SK-N-SH treated with all-trans-retinoic acid at 6 μM for 48 hours (cell line): ENCODE data around the gene HCN2.

Source experiments
- ATAC-seq: fragments of 200-7000 bp; cut with Tn5 transposase; 3 replicates; pipeline ENCODE4 v1.9.1; 2020; ENCODE audit warnings: mild to moderate bottlenecking, moderate library complexity
- ARNTL ChIP-seq: fragments of 450-650 bp; formaldehyde crosslinking; IDR thresholded peaks from 2 replicates; pipeline ENCODE4 v1.5.0; 2020; ENCODE audit warnings: low read depth, mild to moderate bottlenecking, moderate library complexity, borderline replicate concordance
- BACH2 ChIP-seq: fragments of 250-450 bp; sonication (Bioruptor Pico); IDR thresholded peaks from 2 replicates; pipeline ENCODE4 v1.9.0; 2021; ENCODE audit warnings: mild to moderate bottlenecking, borderline replicate concordance
- CSDC2 ChIP-seq: fragments of 250-450 bp; sonication (Bioruptor Pico); IDR thresholded peaks from 2 replicates; pipeline ENCODE4 v1.5.0; 2020; ENCODE audit warnings: mild to moderate bottlenecking, moderate library complexity
- CSRNP3 ChIP-seq: fragments of 250-450 bp; sonication (Bioruptor Pico); IDR thresholded peaks from 2 replicates; pipeline ENCODE4 v1.5.1; 2021; ENCODE audit warnings: mild to moderate bottlenecking, moderate library complexity
- ESRRG ChIP-seq: fragments of 250-450 bp; sonication (Bioruptor Pico); IDR thresholded peaks from 2 replicates; pipeline ENCODE4 v1.6.1; 2021; ENCODE audit warnings: mild to moderate bottlenecking
- GLIS3 ChIP-seq: fragments of 250-450 bp; sonication (Bioruptor Pico); IDR thresholded peaks from 2 replicates; pipeline ENCODE4 v1.5.0; 2020; ENCODE audit warnings: mild to moderate bottlenecking, moderate library complexity
- ISL1 ChIP-seq: fragments of 250-450 bp; sonication (Bioruptor Pico); IDR thresholded peaks from 2 replicates; pipeline ENCODE4 v2.1.2; 2022; ENCODE audit warnings: mild to moderate bottlenecking, moderate library complexity
- OSR1 ChIP-seq: fragments of 250-450 bp; sonication (Bioruptor Pico); IDR thresholded peaks from 2 replicates; pipeline ENCODE4 v1.8.0; 2022; ENCODE audit warnings: moderate library complexity, mild to moderate bottlenecking, inconsistent platforms
- PATZ1 ChIP-seq: fragments of 250-450 bp; sonication (Bioruptor Pico); IDR thresholded peaks from 2 replicates; pipeline ENCODE4 v1.8.0; 2020; ENCODE audit warnings: mild to moderate bottlenecking, moderate library complexity, borderline replicate concordance
- PPARA ChIP-seq: fragments of 250-450 bp; sonication (Bioruptor Pico); IDR thresholded peaks from 2 replicates; pipeline ENCODE4 v1.5.0; 2020; ENCODE audit warnings: mild to moderate bottlenecking, borderline replicate concordance
- RARB ChIP-seq: fragments of 250-450 bp; sonication (Bioruptor Pico); IDR thresholded peaks from 2 replicates; pipeline ENCODE4 v1.8.0; 2021; ENCODE audit warnings: mild to moderate bottlenecking, moderate library complexity
- SNAI2 ChIP-seq: fragments of 250-450 bp; sonication (Bioruptor Pico); IDR thresholded peaks from 2 replicates; pipeline ENCODE4 v1.5.0; 2020; ENCODE audit warnings: mild to moderate bottlenecking, moderate library complexity
- TCF4 ChIP-seq: fragments of 250-450 bp; sonication (Bioruptor Pico); IDR thresholded peaks from 2 replicates; pipeline ENCODE4 v1.8.0; 2021; ENCODE audit warnings: mild to moderate bottlenecking, moderate library complexity, borderline replicate concordance
- TOX ChIP-seq: fragments of 250-450 bp; sonication (Bioruptor Pico); IDR thresholded peaks from 2 replicates; pipeline ENCODE4 v1.8.0; 2021; ENCODE audit warnings: mild to moderate bottlenecking, moderate library complexity, borderline replicate concordance
- ZC3H10 ChIP-seq: fragments of 250-450 bp; sonication (Bioruptor Pico); IDR thresholded peaks from 2 replicates; pipeline ENCODE4 v1.5.1; 2021; ENCODE audit warnings: mild to moderate bottlenecking, moderate library complexity
- ZFP3 ChIP-seq: fragments of 250-450 bp; sonication (Bioruptor Pico); IDR thresholded peaks from 2 replicates; pipeline ENCODE4 v1.5.0; 2020; ENCODE audit warnings: mild to moderate bottlenecking, moderate library complexity
- ZFP30 ChIP-seq: fragments of 450-650 bp; formaldehyde crosslinking; IDR thresholded peaks from 2 replicates; pipeline ENCODE4 v1.5.0; 2022; ENCODE audit warnings: mild to moderate bottlenecking, moderate library complexity
- ZNF565 ChIP-seq: fragments of 450-650 bp; formaldehyde crosslinking; conservative IDR thresholded peaks from 2 replicates; pipeline ENCODE4 v1.5.0; 2020; ENCODE audit warnings: low read depth, mild to moderate bottlenecking, moderate library complexity
- ZNF70 ChIP-seq: fragments of 450-650 bp; formaldehyde crosslinking; IDR thresholded peaks from 2 replicates; pipeline ENCODE4 v1.5.0; 2020; ENCODE audit warnings: mild to moderate bottlenecking, moderate library complexity
- ZNF8 ChIP-seq: fragments of 450-650 bp; formaldehyde crosslinking; IDR thresholded peaks from 2 replicates; pipeline ENCODE4 v1.5.0; 2020; ENCODE audit warnings: mild to moderate bottlenecking, moderate library complexity
- TF ChIP-seq, protein P1 (sequence below): fragments of 250-450 bp; sonication (Bioruptor Pico); IDR thresholded peaks from 2 replicates; pipeline ENCODE4 v1.8.0; 2021; ENCODE audit warnings: low read depth, mild to moderate bottlenecking, moderate library complexity, borderline replicate concordance
- TF ChIP-seq, protein P2 (sequence below): fragments of 250-450 bp; sonication (Bioruptor Pico); IDR thresholded peaks from 2 replicates; pipeline ENCODE4 v1.5.0; 2020; ENCODE audit warnings: mild to moderate bottlenecking, moderate library complexity

Gene HCN2

DNA sequence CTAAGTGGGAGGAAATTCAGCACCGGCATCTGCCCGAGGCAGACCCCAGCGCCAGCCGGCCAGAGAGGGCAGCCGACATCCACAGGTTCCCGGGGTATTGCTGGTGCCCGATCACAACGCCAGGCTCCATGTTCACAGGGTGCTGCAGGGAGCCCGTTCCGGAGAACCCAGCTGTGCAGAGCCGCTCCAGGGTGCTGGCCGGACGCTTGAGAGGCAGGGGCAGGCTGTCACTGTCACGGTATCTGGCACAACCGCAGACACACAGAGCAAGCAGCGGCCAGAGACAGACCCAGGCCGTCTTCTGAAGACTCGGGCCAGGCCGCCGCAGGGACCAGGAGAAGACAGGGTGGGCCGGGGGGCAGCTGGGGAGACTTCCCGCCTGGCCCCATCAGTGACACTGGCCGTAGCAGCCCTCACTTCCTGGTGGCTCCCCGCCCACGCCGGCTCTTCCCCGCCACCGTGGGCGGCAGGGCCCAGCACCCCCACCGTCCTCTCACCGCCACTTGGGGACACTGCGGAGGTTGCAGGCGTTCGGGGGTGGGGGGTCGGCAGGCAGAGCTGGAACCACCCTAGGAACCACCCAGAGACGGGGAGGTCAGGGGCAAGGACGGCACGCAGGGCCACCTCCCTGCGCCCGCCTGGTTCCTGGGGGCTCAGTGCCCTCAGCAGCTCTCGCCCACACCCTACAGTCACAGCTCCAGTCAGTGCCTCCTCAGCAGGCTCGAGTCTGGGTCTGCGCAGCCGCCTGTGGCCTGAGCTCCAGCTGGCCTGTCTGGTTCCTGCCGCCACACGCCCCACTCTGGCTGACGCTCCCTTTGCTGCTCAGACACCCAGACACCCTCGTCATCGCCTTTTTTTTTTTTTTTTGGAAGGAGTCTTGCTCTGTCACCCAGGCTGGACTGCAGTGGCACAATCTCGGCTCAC lies 69.5 kb downstream of the HCN2 start:
- TF ChIP-seq RARB (CRISPR knock-in tag) (no peak), SNAI2 (CRISPR knock-in tag) (no peak), ARNTL (no peak), OSR1 (CRISPR knock-in tag) (no peak), ZNF565 (no peak)
- TF ChIP-seq, protein P1, sequence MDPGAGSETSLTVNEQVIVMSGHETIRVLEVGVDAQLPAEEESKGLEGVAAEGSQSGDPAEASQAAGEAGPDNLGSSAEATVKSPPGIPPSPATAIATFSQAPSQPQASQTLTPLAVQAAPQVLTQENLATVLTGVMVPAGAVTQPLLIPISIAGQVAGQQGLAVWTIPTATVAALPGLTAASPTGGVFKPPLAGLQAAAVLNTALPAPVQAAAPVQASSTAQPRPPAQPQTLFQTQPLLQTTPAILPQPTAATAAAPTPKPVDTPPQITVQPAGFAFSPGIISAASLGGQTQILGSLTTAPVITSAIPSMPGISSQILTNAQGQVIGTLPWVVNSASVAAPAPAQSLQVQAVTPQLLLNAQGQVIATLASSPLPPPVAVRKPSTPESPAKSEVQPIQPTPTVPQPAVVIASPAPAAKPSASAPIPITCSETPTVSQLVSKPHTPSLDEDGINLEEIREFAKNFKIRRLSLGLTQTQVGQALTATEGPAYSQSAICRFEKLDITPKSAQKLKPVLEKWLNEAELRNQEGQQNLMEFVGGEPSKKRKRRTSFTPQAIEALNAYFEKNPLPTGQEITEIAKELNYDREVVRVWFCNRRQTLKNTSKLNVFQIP (CRISPR knock-in tag) = no peak
- no peak for ATAC-seq

GRCh38 chr19:660793-661426 lies 71.2 kb downstream of the HCN2 start:
- TF ChIP-seq CSDC2 (CRISPR knock-in tag) = no peak
- TF ChIP-seq ZFP30 = no peak
- no peak for TF ChIP-seq ZNF70
- TF ChIP-seq ZNF8 (CRISPR knock-in tag) = no peak
- TF ChIP-seq, protein P1 (CRISPR knock-in tag) = no peak
- no peak for TF ChIP-seq BACH2 (CRISPR knock-in tag)
- TF ChIP-seq ZNF565 = no peak
- no peak for TF ChIP-seq ARNTL
- no peak for TF ChIP-seq GLIS3 (CRISPR knock-in tag)
- no peak for TF ChIP-seq TOX (CRISPR knock-in tag)
- no peak for TF ChIP-seq ZC3H10 (CRISPR knock-in tag)
- no peak for TF ChIP-seq RARB (CRISPR knock-in tag)
- no peak for TF ChIP-seq SNAI2 (CRISPR knock-in tag)
- no peak for TF ChIP-seq ISL1 (CRISPR knock-in tag)
- TF ChIP-seq, protein P2, sequence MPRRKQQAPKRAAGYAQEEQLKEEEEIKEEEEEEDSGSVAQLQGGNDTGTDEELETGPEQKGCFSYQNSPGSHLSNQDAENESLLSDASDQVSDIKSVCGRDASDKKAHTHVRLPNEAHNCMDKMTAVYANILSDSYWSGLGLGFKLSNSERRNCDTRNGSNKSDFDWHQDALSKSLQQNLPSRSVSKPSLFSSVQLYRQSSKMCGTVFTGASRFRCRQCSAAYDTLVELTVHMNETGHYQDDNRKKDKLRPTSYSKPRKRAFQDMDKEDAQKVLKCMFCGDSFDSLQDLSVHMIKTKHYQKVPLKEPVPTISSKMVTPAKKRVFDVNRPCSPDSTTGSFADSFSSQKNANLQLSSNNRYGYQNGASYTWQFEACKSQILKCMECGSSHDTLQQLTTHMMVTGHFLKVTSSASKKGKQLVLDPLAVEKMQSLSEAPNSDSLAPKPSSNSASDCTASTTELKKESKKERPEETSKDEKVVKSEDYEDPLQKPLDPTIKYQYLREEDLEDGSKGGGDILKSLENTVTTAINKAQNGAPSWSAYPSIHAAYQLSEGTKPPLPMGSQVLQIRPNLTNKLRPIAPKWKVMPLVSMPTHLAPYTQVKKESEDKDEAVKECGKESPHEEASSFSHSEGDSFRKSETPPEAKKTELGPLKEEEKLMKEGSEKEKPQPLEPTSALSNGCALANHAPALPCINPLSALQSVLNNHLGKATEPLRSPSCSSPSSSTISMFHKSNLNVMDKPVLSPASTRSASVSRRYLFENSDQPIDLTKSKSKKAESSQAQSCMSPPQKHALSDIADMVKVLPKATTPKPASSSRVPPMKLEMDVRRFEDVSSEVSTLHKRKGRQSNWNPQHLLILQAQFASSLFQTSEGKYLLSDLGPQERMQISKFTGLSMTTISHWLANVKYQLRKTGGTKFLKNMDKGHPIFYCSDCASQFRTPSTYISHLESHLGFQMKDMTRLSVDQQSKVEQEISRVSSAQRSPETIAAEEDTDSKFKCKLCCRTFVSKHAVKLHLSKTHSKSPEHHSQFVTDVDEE (CRISPR knock-in tag) = no peak
- no peak for ATAC-seq

DNA sequence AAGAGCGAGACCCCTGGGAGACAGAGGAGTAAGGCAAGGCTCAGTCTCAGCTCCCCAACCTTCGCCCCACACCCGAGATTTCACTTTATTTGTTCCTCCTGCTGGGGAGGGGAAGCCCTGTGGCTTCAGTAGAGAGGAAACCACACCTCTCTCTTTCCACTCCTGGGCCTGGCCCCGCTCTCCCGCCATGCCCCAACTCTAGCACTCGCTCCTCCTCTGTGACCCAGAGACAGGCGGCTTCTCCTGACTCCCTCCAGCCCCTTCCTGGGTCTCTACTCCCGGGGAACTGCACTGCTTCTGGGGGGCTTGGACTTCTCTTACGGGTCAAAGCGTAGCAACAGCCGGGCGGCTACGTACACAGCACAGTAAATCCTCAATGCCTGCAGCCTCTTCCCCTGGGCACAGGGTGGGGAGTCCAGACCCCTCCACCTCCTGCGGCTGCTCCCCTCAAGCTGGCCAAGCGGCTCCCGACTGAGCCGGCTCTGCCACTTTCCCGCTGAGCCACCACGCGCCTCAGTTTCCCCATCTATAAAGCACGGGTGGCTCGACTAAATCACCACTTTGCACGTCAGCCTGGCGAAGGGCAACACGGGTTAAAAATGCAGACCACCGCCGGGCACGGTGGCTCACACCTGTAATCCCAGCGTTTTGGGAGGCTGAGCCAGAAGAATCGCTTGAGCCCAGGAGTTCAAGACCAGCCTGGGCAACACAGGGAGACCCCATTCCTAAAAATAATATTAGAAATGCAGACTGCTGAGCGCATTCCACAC lies 71.9 kb downstream of the HCN2 start:
- no peak for ATAC-seq
- TF ChIP-seq ZC3H10 (CRISPR knock-in tag) (no peak), ZNF8 (CRISPR knock-in tag) (no peak), TOX (CRISPR knock-in tag) (no peak), GLIS3 (CRISPR knock-in tag) (no peak), ZNF70 (no peak), PPARA (CRISPR knock-in tag) (no peak), CSRNP3 (no peak), PATZ1 (CRISPR knock-in tag) (no peak), SNAI2 (CRISPR knock-in tag) (no peak), ZFP3 (CRISPR knock-in tag) (no peak), ARNTL (no peak), TCF4 (CRISPR knock-in tag) (no peak), ESRRG (CRISPR knock-in tag) (no peak), ISL1 (CRISPR knock-in tag) (no peak)
- TF ChIP-seq, protein P2 (CRISPR knock-in tag) = no peak
